Peyer's patch (tissue), 4 donors: ENCODE measurements around the gene RXRA. TPM values are rescaled to one million over a fixed set of nuclear protein-coding genes. Genes with fewer than 3 reads are reported as not detected.

Experiments
- DNase-seq, 3 donors: peaks; one replicate each; pipeline ENCODE4 v3.0.0-alpha.2; 2017 to 2019
- H3K27ac ChIP-seq, 4 donors: fragments of 200-600 bp; sonication (generic); one replicate each; pipeline ENCODE4 v1.5.1; 2016 to 2019
- H3K27me3 ChIP-seq, 2 donors: fragments of 200-600 bp; sonication (generic); one replicate each; pipeline ENCODE4 v1.5.1; 2019
- H3K36me3 ChIP-seq, 3 donors: fragments of 200-600 bp; sonication (generic); one replicate each; pipeline ENCODE4 v1.5.1; 2016 to 2019
- H3K4me1 ChIP-seq, 4 donors: fragments of 200-600 bp; sonication (generic); one replicate each; pipeline ENCODE4 v1.5.1; 2016 to 2019
- H3K4me3 ChIP-seq, 4 donors: fragments of 200-600 bp; sonication (generic); 1 replicate in 3 of 4; 2 replicates in 1 of 4; pipeline ENCODE4 v1.5.1; 2016 to 2019; ENCODE audit warnings: mild to moderate bottlenecking in 1 of 4
- H3K9me3 ChIP-seq, 4 donors: fragments of 200-600 bp; sonication (generic); one replicate each; pipeline ENCODE4 v1.5.1; 2016 to 2019; ENCODE audit warnings: mild to moderate bottlenecking in 1 of 4
- POLR2A ChIP-seq, 2 donors: fragments of 450-650 bp; IDR thresholded peaks; one replicate each; pipeline ENCODE4 v1.5.1; 2017; ENCODE audit warnings: antibody characterized with exemption in 2 of 2, mild to moderate bottlenecking in 2 of 2, moderate library complexity in 2 of 2
- total RNA-seq, 4 donors: library from RNA; depleted of rRNA; stranded (reverse); fragments of >200 nt; gene quantifications; one replicate each; pipeline ENCODE4 v1.1.0, GENCODE V29; 2016
- TF ChIP-seq, protein P1 (sequence below), 6 experiments: fragments of 450-650 bp in 4 of 6; fragments of 200-600 bp in 2 of 6; sonication (generic) in 1 of 6; IDR thresholded peaks; one replicate each; pipeline ENCODE4 v1.5.1; 2017 to 2019; ENCODE audit warnings: antibody characterized with exemption in 6 of 6, mild to moderate bottlenecking in 3 of 6, moderate library complexity in 1 of 6

The RXRA gene
- total RNA-seq, 4 donors from 2014 or later, result 54.5 to 83.6 (median 65.4) TPM

DNA sequence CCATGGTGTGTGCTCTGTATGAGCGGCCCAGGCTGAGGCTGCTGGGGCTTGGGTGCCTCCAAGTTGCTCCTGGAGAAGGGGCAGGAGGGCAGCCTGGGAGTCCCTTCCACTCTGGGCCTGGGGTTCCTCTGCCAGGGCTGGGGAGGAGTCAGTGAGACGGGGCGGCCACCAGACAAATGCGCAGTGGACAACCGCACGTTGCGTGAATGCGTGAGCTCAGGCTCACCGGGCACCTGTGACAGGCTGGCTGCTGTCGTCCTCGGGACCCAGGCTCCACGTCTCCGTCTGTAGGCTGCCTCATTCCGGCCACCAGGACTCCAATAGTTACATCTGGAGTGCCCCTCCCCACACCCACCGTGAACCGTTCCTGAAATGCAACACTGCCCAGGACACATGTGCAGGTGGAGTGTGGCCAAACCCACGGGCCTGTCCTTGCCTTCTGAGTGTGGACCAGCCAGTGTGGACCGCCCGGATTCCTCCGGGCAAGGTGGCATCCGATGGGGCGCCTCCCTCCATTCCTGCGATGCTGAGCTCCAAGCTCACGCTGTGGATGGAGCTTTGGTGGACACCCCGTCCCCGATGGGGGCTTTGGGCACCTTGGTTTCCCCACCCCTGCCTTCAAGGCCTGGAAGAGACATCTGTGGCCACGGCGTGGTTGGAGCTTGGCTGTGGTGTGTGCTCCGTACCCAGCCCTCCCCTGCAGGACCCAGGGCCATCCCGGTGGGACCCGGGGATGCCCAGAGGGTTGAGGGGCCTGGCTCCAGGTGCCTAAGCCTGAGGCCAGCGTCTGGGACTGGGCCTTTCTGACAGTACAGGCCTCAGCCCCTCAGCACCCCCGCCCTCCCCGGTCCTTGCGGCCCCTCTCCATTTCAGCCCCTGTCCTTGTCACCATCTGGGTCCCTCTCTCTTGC, 34.0 kb upstream of the RXRA start:
- no peaks in the 10 kb centered on the region for H3K27me3 ChIP-seq
- TF ChIP-seq POLR2A (IDR thresholded peaks at IDR 0.05), result no peak
- TF ChIP-seq, protein P1, sequence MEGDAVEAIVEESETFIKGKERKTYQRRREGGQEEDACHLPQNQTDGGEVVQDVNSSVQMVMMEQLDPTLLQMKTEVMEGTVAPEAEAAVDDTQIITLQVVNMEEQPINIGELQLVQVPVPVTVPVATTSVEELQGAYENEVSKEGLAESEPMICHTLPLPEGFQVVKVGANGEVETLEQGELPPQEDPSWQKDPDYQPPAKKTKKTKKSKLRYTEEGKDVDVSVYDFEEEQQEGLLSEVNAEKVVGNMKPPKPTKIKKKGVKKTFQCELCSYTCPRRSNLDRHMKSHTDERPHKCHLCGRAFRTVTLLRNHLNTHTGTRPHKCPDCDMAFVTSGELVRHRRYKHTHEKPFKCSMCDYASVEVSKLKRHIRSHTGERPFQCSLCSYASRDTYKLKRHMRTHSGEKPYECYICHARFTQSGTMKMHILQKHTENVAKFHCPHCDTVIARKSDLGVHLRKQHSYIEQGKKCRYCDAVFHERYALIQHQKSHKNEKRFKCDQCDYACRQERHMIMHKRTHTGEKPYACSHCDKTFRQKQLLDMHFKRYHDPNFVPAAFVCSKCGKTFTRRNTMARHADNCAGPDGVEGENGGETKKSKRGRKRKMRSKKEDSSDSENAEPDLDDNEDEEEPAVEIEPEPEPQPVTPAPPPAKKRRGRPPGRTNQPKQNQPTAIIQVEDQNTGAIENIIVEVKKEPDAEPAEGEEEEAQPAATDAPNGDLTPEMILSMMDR (IDR thresholded peaks at IDR 0.05), result no peak
- no peaks in the 10 kb centered on the region for H3K9me3 ChIP-seq
- no peak overlapping the region for H3K27ac ChIP-seq
- no peak for DNase-seq
- peaks cover 0 to 14% (median 2%) of the 10 kb centered on the region in 4 donors for H3K4me1 ChIP-seq
- H3K4me3 ChIP-seq, result no peak overlapping the region
- no peaks in the 10 kb centered on the region for H3K36me3 ChIP-seq

DNA sequence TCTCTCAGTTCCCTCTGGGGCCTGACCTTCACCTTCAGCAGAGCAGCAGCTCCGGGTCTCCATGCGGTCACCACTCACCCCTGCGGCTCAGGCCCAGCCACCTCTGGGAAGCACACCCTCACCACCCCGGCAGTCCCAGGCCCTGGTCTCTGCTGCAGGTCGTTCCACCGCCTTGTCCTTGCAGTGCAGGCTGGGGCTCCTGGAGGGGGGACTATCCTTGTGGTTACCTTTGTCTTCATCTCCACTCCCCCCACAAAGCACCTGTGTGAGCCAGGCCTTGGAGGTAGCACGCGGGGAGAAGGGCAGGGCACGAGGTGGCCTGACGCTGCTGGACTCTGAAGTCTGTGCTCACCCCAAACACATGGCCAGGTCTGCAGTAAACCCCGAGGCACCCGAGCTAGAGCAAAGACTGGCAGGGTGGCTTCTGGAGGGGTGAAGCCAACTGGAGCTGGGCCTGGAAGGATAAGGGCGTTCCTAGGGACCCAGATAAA, 33.2 kb upstream of the RXRA start:
- peak overlapping the region in 1 of 4 donors; percentile 25 for H3K27ac ChIP-seq
- no peaks in the 10 kb centered on the region for H3K27me3 ChIP-seq
- H3K4me1 ChIP-seq, result peaks cover 0 to 14% (median 2%) of the 10 kb centered on the region in 4 donors
- H3K36me3 ChIP-seq, result no peaks in the 10 kb centered on the region
- TF ChIP-seq POLR2A (IDR thresholded peaks at IDR 0.05), result no peak
- TF ChIP-seq, protein P1 (IDR thresholded peaks at IDR 0.05), result no peak
- no peak for DNase-seq
- no peaks in the 10 kb centered on the region for H3K9me3 ChIP-seq
- H3K4me3 ChIP-seq, result peak overlapping the region in 1 of 4 donors; percentile 12

DNA sequence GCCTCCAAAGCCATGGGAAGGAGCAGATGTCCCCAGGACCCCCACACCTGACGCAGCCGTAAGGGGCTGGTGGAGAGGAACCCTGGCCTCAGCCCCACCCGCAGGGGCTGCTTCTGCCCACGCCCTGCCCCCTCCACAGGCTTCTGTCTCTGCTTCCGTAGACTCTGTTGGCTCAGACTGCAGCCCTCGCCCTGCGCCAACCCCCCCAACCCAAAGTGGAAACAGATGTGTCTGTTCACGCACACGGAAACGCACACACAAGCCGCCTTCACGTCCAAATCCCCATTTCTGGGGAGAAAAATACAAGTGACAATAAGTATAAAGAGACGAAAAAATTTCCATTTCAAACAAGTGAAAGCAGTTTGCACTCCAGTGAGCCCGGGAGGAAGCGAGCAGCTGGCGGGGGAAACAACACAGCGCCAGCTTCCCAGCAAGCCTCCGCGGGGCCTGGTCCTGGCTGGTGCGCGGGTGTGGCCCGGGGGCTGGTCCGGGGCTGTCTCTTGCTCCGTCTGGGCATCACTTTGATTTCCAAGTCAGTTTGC, 32.6 kb upstream of the RXRA start:
- TF ChIP-seq, protein P1 (IDR thresholded peaks at IDR 0.05), result no peak
- TF ChIP-seq POLR2A (IDR thresholded peaks at IDR 0.05), result no peak
- Histone ChIP-seq H3K27me3 (no peaks in the 10 kb centered on the region), H3K4me1 (peaks cover 0 to 14% (median 2%) of the 10 kb centered on the region in 4 donors), H3K27ac (peak overlapping the region in 3 of 4 donors; percentile 19 to 41 (median 25)), H3K4me3 (peak overlapping the region in 3 of 4 donors; percentile 3 to 23 (median 12)), H3K9me3 (no peaks in the 10 kb centered on the region), H3K36me3 (no peaks in the 10 kb centered on the region)
- DNase-seq, result no peak

DNA sequence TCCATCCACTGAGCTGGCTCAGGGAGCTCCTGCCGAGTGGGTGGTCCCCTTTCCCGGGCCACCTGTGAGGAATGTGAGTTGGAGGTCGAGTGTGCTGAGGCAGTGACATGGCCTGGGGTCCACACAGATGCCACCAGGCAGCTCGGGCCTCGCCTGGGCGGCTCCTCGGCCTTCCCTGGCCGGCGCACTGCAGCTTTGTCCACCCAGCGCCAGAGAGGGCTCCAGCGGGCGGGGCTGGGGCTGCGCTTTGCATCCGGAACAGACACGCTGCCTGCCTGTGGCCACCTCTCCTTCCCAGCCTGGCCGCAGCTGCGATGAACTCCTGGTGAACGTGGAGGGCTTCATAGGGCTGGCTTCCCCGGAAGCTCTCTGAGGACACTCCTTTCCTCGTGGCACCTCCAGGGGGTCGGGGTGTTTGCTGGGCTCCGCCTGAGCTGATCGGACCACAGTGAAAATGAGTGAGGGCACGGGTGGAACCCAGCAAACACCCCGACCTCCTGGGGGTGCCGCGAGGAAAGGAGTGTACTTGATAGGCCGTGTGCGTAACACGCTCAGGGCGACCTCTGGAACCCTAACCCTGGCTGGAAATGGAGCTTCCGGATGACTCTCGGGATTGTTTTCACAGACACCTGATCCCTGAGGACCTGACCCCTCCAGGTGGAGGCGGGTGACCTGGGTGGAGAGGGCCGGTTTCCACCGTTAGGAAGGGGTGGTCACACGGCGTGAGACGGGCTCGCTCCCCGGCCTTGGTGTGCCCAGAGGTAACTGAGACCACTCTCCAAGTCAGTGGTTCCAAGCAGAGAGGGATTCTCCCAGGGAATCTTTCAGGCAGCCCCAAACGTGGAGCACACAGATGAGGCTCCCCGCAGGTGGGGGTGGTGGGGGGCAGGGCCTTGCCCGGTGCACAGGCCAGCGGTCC, 31.8 kb upstream of the RXRA start:
- Histone ChIP-seq H3K9me3 (no peaks in the 10 kb centered on the region), H3K27me3 (no peaks in the 10 kb centered on the region), H3K36me3 (no peaks in the 10 kb centered on the region), H3K4me3 (peak overlapping the region in 3 of 4 donors; percentile 3 to 23 (median 12)), H3K4me1 (peaks cover 0 to 14% (median 2%) of the 10 kb centered on the region in 4 donors), H3K27ac (peak overlapping the region in 3 of 4 donors; percentile 3 to 41 (median 19))
- DNase-seq, result no peak
- TF ChIP-seq POLR2A (IDR thresholded peaks at IDR 0.05), result no peak
- TF ChIP-seq, protein P1 (IDR thresholded peaks at IDR 0.05), result no peak

DNA sequence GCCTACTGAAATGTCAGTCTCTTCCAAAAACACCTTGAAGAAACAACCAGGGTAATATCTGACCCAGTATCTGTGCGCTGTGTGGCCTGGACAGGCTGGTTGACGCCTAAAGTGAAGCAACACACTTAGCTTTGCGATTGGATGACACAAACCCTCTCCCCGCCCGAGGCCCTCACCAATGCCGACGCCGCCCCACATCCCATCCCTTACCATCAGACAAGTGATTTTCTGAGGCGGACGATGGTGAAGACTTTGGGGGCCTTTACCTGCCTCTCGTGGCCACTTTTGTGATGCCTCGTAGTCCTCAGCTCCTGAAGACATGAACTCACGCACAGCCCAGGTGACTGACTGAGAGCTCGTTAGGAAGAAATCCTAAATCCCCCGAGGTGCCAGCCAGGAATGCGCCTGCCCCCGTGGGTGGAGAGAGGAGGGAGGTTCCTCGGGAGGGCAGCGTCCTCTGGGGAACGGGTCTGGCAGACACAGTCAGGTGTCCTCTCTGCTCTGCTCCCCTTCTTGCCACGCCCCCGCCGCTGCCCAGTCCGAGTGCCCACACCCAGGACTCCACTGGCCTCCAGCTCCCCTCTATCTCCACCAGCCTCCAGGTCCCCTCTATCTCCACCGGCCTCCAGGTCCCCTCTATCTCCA, 31.0 kb upstream of the RXRA start:
- no peak for DNase-seq
- Histone ChIP-seq H3K9me3 (no peaks in the 10 kb centered on the region), H3K4me1 (peaks cover 0 to 14% (median 2%) of the 10 kb centered on the region in 4 donors), H3K36me3 (no peaks in the 10 kb centered on the region), H3K27me3 (no peaks in the 10 kb centered on the region), H3K27ac (no peak overlapping the region), H3K4me3 (no peak overlapping the region)
- no peak for TF ChIP-seq POLR2A (IDR thresholded peaks at IDR 0.05)
- TF ChIP-seq, protein P1 (IDR thresholded peaks at IDR 0.05), result no peak
